ENCODE measurements around the gene PBX3. TPM values are rescaled to one million over a fixed set of nuclear protein-coding genes. Genes with fewer than 3 reads are reported as not detected.

Gene PBX3
- total RNA-seq (10 to 100 TPM; 25.3 to 30.8 TPM), total RNA-seq (6.4 to 31.0 (median 13.0) reads per million in 172 experiments)
- 12.5 TPM for polyA plus RNA-seq (2013, experiment 1 of 2)
- 15.5 TPM for polyA plus RNA-seq (2013, experiment 2 of 2)

DNA sequence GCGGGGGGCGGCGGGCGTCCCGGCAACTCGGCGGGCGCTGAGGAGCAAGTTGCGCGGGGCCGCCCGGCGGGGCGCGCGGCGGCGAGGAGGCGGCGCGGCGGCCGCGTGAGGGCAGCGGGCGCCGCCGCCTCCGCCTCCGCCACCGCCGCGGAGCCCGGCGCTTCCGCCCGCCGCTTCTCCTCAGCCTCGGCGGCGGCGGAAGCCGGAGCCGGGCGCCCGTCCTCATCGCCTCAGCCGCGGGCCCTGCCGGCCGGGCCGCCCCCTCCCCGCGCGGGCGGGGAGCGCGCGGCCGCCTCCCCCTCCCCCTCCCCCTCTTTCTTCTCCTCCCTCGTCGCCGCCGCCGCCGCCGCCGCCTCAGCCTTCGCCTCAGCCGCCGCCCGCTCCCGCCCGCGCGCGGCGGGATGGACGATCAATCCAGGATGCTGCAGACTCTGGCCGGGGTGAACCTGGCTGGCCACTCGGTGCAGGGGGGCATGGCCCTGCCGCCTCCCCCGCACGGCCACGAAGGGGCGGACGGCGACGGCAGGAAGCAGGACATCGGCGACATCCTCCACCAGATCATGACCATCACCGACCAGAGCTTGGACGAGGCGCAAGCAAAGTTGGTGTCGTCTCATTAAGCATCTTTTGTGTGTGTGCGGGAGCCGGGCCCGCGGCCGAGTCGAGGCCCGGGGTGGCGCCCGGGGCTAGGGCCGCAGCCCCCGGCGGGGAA, at the start of gene PBX3:
PBX3 (plus strand) TSS at position 321 of the 712 bp plus-strand sequence.
- H3K27ac ChIP-seq (ENCODE audit: low read depth in 1 of 2, low read length in 2 of 2) = peak within 1 kb of the TSS; percentile 56 to 63
- Mint-ChIP-seq H3K36me3 (ENCODE audit: low read depth) (peaks cover 16% of the 10 kb centered on the region), H3K4me1 (ENCODE audit: low read depth) (peaks cover 48% of the 10 kb centered on the region), H3K27ac (peak within 1 kb of the TSS; percentile 93), H3K27me3 (no peaks in the 10 kb centered on the region), H3K9me3 (no peaks in the 10 kb centered on the region), H3K4me3 (peak within 1 kb of the TSS; percentile 100)
- no peaks in the 10 kb centered on the region for H3K27me3 ChIP-seq (ENCODE audit: control insufficient read depth in 1 of 2, insufficient read depth in 2 of 2, low read length in 2 of 2)
- H3K4me3 ChIP-seq (ENCODE audit: low read length) = peak within 1 kb of the TSS; percentile 90
- ChIA-PET CTCF (no interaction called here), POLR2A (interaction anchor here (0.8 to 0.9 kb wide), 2 partner anchors 82 to 621 kb away, joined by 3 read pairs; no protein-coding TSS in a partner anchor)
- H3K36me3 ChIP-seq (ENCODE audit: insufficient read depth, low read length) = no peaks in the 10 kb centered on the region
- H3K4me1 ChIP-seq (ENCODE audit: insufficient read depth, low read length) = peaks cover 15% of the 10 kb centered on the region
- peak; percentile 11 for ATAC-seq (ENCODE audit: poor library complexity)
- DNase-seq = peak; percentile 21 to 84 (median 44)
- no peaks in the 10 kb centered on the region for H3K9me3 ChIP-seq (ENCODE audit: control insufficient read depth in 1 of 2, insufficient read depth in 1 of 2, low read length in 2 of 2)
- intact Hi-C loops (cut with DNase I, micrococcal nuclease) = loop anchor here (2.0 to 10.0 kb wide), 6 partner anchors 40 to 1332 kb away; partner anchors contain the start of genes HSPA5 (in 1 of the 2), MAPKAP1 (in 1 of the 2) and PSMB7 (in 1 of the 2)
- TF ChIP-seq CTCF (IDR thresholded peaks at IDR 0.05) = no peak

- intact Hi-C loops (cut with DNase I, micrococcal nuclease) = no loop called here
- ChIA-PET POLR2A (no interaction called here), CTCF (no interaction called here)
- Mint-ChIP-seq H3K4me1 (ENCODE audit: low read depth) (peaks cover 54% of the 10 kb centered on the region), H3K27me3 (no peaks in the 10 kb centered on the region), H3K4me3 (no peak overlapping the region), H3K27ac (no peak overlapping the region), H3K9me3 (no peaks in the 10 kb centered on the region), H3K36me3 (ENCODE audit: low read depth) (peaks cover 18% of the 10 kb centered on the region)
- Histone ChIP-seq H3K4me3 (ENCODE audit: low read length) (no peak overlapping the region), H3K27me3 (ENCODE audit: control insufficient read depth in 1 of 2, insufficient read depth in 2 of 2, low read length in 2 of 2) (no peaks in the 10 kb centered on the region), H3K36me3 (ENCODE audit: insufficient read depth, low read length) (no peaks in the 10 kb centered on the region), H3K4me1 (ENCODE audit: insufficient read depth, low read length) (peaks cover 7% of the 10 kb centered on the region), H3K9me3 (ENCODE audit: control insufficient read depth in 1 of 2, insufficient read depth in 1 of 2, low read length in 2 of 2) (no peaks in the 10 kb centered on the region), H3K27ac (ENCODE audit: low read depth in 1 of 2, low read length in 2 of 2) (no peak overlapping the region)
- DNase-seq = no peak
- no peak for TF ChIP-seq CTCF (IDR thresholded peaks at IDR 0.05)
- ATAC-seq (ENCODE audit: poor library complexity) = no peak
Measured at GRCh38 chr9:125699870-125700269, 47.3 kb upstream of the PBX3 start.

DNA sequence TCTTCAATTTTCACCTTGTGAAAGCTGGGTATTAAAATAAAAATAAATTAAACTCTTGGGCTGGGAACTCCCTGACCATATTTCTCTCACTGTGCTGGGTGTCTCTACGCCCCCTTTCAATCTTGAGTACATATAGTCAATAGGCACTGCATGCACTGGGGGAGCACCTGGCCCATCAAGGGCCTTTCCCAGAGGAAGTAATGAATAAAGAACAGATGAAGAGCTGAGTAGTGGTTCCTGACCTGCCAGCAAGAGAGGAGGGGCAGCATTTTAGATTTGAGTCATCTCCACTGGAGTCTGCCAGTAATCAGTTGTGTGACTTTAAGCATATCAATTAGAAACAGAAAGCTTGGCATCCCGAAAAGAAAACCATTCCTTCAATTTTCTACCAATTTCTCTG, 46.4 kb upstream of the PBX3 start:
- H3K4me3 Mint-ChIP-seq = no peak overlapping the region
- CTCF ChIA-PET = no interaction called here
- Histone ChIP-seq H3K4me1 (ENCODE audit: insufficient read depth, low read length) (peaks cover 11% of the 10 kb centered on the region), H3K27me3 (ENCODE audit: control insufficient read depth in 1 of 2, insufficient read depth in 2 of 2, low read length in 2 of 2) (no peaks in the 10 kb centered on the region), H3K9me3 (ENCODE audit: control insufficient read depth in 1 of 2, insufficient read depth in 1 of 2, low read length in 2 of 2) (no peaks in the 10 kb centered on the region), H3K27ac (ENCODE audit: low read depth in 1 of 2, low read length in 2 of 2) (no peak overlapping the region), H3K4me3 (ENCODE audit: low read length) (no peak overlapping the region), H3K36me3 (ENCODE audit: insufficient read depth, low read length) (no peaks in the 10 kb centered on the region)
- no peaks in the 10 kb centered on the region for H3K9me3 Mint-ChIP-seq
- intact Hi-C loops (cut with DNase I, micrococcal nuclease) = no loop called here
- no peak overlapping the region for H3K27ac Mint-ChIP-seq
- DNase-seq (no peak), ATAC-seq (ENCODE audit: poor library complexity) (no peak)
- H3K4me1 Mint-ChIP-seq (ENCODE audit: low read depth) = peaks cover 63% of the 10 kb centered on the region
- H3K36me3 Mint-ChIP-seq (ENCODE audit: low read depth) = peaks cover 18% of the 10 kb centered on the region
- TF ChIP-seq CTCF (IDR thresholded peaks at IDR 0.05) = no peak
- no peaks in the 10 kb centered on the region for H3K27me3 Mint-ChIP-seq
- POLR2A ChIA-PET = no interaction called here

All from CD4-positive, alpha-beta T cell (primary cell).